ENCODE results near the gene OTOG. TPM values are rescaled to one million over a fixed set of nuclear protein-coding genes. Genes with fewer than 3 reads are reported as not detected.

The OTOG gene
- total and polyA plus RNA-seq, 2 donors (not counting 3 experiments of a cell fraction or from before 2014, with no cell fraction given) = not detected

DNA sequence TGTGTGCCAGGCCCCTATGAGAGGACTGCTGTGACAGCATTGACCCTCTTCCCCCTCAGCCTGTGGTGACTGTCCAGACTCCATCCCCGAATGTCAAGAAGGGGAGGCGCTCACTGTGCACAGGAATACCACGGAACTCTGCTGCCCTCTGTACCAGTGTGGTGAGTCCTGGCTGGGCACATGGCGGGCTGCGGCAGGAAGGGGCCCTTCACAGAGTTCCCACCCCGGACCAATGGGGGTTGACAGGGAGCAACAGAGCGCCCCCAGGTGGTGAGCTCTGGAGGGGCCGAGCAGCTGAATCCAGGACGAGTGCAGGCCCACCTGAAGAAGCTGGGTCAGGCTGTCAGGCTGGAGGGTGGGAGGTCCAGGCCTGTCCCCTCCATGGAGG, 88.5 kb downstream of the OTOG start:
- peaks cover 0 to 2% of the 10 kb centered on the region in 2 experiments for H3K27me3 ChIP-seq (ENCODE audit: control insufficient read depth in 2 of 2, insufficient read depth in 2 of 2, low read length in 2 of 2)
- H3K27ac ChIP-seq (ENCODE audit: insufficient read depth, low read depth, low read length) = no peak overlapping the region
- H3K79me2 ChIP-seq (ENCODE audit: control insufficient read depth, insufficient read depth, low read length) = no peaks in the 10 kb centered on the region
- H3K4me2 ChIP-seq (ENCODE audit: insufficient read depth, low read length) = no peak overlapping the region
- no peaks in the 10 kb centered on the region for H3K4me1 ChIP-seq (ENCODE audit: control insufficient read depth, extremely low read depth, insufficient read depth, low read length)
- no TSS peak for BruUV-seq (replicated peaks)
- ChIA-PET POLR2A (no interaction called here), CTCF (no interaction called here)
- no peak overlapping the region for H2AFZ ChIP-seq (ENCODE audit: low read depth, low read length)
- no peaks in the 10 kb centered on the region for H4K20me1 ChIP-seq (replicated peaks; ENCODE audit: control insufficient read depth, extremely low read depth, insufficient read depth, low read length)
- no peaks in the 10 kb centered on the region for H3K9me3 ChIP-seq (replicated peaks; ENCODE audit: control insufficient read depth, insufficient read depth, low read length)
- no peak overlapping the region for H3K9ac ChIP-seq (replicated peaks; ENCODE audit: extremely low read depth, insufficient read depth, low read length)
- FAIRE-seq = no peak
- H3K36me3 ChIP-seq (ENCODE audit: control insufficient read depth in 2 of 2, extremely low read depth in 1 of 2, insufficient read depth in 2 of 2, low read length in 2 of 2) = no peaks in the 10 kb centered on the region
- no peak for DNase-seq (ENCODE audit: low read depth, low spot score)
- intact Hi-C loops (cut with micrococcal nuclease) = no loop called here
- dilution Hi-C loops (cut with MboI; ENCODE audit: extremely low pct_ligation_motif_present, low sequenced_read_pairs) = no loop called here
- no peak overlapping the region for H3K4me3 ChIP-seq (replicated peaks in 1 of 3; ENCODE audit: insufficient read depth in 1 of 3, low read depth in 1 of 3, low read length in 3 of 3)
- TF ChIP-seq MYC (IDR thresholded peaks at IDR 0.05; ENCODE audit: low read depth, low read length) (no peak), JUN (IDR thresholded peaks at IDR 0.05; ENCODE audit: borderline replicate concordance, insufficient read depth, insufficient read length, low read depth) (no peak), POLR2AphosphoS5 (IDR thresholded peaks at IDR 0.05; ENCODE audit: insufficient read depth, low read depth, low read length) (no peak), FOS (IDR thresholded peaks at IDR 0.05; ENCODE audit: borderline replicate concordance, insufficient read depth, low read length) (no peak), EZH2 (IDR thresholded peaks at IDR 0.05; ENCODE audit: borderline replicate concordance, low read depth, low read length, severe bottlenecking) (no peak), GATA2 (IDR thresholded peaks at IDR 0.05; ENCODE audit: insufficient read depth, insufficient read length, low read depth, low read length) (no peak), POLR2A (IDR thresholded peaks at IDR 0.05; ENCODE audit: low read depth, low read length) (no peak)
- TF ChIP-seq, protein P1, sequence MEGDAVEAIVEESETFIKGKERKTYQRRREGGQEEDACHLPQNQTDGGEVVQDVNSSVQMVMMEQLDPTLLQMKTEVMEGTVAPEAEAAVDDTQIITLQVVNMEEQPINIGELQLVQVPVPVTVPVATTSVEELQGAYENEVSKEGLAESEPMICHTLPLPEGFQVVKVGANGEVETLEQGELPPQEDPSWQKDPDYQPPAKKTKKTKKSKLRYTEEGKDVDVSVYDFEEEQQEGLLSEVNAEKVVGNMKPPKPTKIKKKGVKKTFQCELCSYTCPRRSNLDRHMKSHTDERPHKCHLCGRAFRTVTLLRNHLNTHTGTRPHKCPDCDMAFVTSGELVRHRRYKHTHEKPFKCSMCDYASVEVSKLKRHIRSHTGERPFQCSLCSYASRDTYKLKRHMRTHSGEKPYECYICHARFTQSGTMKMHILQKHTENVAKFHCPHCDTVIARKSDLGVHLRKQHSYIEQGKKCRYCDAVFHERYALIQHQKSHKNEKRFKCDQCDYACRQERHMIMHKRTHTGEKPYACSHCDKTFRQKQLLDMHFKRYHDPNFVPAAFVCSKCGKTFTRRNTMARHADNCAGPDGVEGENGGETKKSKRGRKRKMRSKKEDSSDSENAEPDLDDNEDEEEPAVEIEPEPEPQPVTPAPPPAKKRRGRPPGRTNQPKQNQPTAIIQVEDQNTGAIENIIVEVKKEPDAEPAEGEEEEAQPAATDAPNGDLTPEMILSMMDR (IDR thresholded peaks at IDR 0.05; ENCODE audit: extremely low read depth in 1 of 2, insufficient read depth in 1 of 2, low read depth in 1 of 2, low read length in 2 of 2) = no peak
- TF ChIP-seq, protein P2, sequence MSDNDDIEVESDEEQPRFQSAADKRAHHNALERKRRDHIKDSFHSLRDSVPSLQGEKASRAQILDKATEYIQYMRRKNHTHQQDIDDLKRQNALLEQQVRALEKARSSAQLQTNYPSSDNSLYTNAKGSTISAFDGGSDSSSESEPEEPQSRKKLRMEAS (IDR thresholded peaks at IDR 0.05; ENCODE audit: insufficient read depth, insufficient read length) = no peak
- no peaks in the 10 kb centered on the region for H3K9me1 ChIP-seq (replicated peaks; ENCODE audit: control insufficient read depth, extremely low read depth, insufficient read depth, low read length)

Data from endothelial cell of umbilical vein (primary cell).